ENCODE results near the gene CHRNA5.
"Not testable (repeated sequence)": the region's sequence is repeated elsewhere in the genome, so short reads cannot be mapped to it uniquely, and the experiment has no call there.

CHRNA5 gene

DNA sequence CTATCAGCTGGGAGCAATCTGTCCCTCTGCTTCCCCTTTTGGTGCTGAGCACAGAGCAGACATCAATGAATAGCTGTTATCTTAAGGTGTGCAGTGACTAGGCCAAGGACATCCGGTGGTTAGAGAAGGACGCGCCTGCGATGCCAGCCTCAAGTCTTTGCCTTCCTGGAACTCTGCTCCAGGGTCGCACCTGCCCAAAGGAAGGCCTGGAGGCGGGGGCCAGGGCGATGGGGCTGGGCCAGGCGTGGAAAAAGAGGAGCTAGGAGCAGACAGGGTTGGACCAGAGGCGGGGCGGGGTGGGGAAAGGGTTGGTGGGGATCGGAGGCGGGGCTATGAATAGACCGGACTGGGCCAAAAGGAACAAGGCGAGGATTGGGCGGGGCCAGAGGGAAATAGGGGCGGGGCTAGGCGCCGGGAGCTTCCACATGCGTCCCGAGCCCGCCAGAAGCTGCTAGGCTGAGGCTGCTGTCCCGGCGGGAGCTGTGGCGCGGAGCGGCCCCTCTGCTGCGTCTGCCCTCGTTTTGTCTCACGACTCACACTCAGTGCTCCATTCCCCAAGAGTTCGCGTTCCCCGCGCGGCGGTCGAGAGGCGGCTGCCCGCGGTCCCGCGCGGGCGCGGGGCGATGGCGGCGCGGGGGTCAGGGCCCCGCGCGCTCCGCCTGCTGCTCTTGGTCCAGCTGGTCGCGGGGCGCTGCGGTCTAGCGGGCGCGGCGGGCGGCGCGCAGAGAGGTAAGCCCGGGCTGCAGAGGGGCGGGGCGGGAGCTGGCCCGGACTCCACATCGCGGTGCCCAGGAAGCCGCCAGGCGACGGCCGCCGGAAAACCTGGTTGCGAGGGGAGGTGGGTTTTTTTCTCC is at the start of gene CHRNA5:
CHRNA5 (plus strand) TSS at position 424 of the 854 bp plus-strand sequence; CDS start at position 624, 200 bp downstream.
- DNase-seq: peak; percentile 70

DNA sequence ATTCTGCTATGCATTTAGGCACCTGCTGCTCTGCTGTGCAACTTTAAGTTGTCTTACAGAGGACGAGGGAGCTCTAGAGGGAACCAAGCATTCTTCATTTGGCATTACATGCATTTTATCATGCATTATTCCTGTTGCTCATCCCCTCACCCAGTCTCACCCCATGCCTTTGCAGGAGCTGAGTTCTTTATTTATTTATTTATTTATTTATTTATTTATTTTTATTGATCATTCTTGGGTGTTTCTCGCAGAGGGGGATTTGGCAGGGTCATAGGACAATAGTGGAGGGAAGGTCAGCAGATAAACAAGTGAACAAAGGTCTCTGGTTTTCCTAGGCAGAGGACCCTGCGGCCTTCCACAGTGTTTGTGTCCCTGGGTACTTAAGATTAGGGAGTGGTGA is 45.3 kb upstream of the CHRNA5 start:
- not testable (repeated sequence) for DNase-seq

DNA sequence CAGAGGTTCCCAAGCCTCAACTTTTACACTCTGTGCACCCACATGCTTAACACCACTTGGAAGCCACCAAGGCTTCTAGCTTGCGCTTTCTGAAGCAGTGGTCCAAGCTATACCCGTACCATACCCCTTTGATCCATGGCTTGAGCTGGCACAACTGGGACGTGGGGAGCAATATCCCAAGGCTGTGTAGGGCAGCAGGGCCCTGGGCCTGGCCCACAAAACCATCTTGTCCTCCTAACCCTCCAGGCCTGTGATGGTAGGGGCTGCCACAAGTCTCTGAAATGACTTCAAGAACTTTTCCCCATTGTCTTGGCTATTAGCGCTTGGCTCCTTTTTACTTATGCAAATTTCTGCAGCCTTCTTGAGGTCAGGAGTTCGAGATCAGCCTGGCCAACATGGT is 41.1 kb upstream of the CHRNA5 start:
- DNase-seq: no peak

DNA sequence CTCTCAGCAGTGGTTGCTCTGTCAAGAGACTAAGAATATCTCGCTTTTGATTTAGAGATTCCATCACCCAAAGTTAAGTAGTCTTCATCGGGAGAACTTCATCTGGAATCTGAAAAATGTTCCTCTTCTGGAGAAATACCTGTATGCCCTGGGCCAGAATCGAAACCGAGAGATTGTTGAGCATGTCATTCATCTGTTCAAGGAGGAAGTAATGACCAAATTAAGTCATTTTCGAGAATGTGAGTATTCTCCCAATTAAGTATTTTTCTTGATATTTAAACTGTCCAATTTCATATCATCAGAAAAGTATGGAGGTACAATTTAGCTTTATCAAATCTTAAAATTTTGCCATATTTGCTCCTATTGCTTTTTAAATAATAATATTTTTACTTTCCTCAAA is 38.0 kb upstream of the CHRNA5 start:
- DNase-seq: no peak

DNA sequence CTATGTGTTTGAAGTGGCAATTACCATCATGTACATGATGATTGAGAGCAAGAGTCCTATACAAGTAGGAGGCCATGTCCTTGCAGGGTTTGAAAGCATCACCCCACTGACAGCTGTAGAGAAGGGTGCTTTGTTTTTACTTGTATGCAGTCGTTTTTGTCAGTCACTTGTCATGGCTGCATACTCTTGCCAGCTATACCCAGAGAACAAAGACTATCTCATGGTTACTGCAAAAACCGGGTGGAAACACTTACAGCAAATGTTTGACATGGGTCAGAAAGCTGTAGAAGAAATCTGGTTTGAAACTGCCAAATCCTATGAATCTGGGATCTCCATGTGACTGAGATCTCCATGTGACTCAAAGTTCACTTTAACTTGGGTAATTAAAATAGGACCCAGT is 32.0 kb upstream of the CHRNA5 start:
- no peak for DNase-seq

DNA sequence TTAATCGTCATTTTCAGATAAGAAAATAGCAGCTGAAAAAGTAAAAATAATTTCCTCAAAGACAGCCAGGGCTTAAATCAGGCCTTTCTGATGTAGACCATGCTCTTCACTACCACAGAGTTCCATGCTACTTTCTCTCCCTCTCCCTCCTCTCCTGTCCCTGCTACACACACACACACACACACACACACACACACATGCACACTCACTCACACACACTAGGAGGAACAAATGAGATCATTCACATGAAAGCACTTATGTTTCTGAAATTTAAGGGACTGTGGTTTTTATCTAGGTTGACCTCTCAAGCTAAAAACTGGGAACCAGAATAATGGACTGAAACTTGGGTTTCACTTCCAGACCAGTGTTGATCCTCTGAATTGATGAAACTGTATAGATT is 29.2 kb upstream of the CHRNA5 start:
- DNase-seq: no peak

DNA sequence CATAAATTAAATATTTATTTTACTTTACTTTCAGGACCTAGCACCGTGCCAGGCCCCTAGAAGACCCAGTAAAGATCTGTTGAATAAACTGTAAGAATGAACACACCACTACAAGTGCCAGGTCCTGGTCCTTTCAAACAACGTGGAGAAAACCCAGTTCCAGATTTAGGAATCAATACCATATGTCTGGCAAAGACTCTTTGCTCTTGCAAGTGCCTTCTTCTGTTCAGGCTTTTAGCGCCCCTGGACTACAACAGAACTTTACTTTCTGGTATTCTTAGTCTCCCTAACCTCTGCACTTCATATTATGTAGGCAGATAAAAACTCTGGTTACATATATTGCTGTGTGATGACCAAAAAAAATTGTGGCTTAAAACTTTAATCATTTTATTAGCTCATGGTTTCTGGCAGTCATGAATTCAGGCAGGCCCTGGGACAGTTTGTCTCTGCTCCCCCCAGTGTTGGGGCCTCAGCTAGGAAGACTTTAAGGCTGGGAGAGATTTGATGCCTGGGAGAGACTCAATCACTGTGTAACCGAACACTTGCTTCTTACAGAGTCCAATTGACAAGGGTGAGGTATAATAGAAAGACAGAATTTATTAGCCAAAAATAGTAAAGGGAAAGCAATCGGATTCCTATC is 27.9 kb upstream of the CHRNA5 start:
- DNase-seq: no peak

DNA sequence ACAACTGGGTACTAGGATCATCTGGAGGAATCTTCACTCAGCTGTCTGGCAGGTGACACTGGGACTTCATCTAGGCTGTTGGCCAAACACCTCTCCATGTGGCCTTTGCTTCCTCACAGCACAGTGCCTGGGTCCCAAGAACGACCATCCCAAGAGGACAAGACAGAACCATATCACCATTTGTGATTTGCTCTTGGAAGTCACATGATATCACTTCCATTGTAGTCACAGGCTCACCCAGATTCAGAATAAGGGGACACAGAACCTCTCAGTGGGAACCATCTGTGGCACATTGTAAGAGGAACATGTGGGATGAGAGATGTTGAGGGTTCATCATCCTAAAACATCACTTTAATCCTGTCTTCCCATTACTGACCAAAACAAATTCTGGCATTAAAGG is 27.0 kb upstream of the CHRNA5 start:
- DNase-seq: no peak

DNA sequence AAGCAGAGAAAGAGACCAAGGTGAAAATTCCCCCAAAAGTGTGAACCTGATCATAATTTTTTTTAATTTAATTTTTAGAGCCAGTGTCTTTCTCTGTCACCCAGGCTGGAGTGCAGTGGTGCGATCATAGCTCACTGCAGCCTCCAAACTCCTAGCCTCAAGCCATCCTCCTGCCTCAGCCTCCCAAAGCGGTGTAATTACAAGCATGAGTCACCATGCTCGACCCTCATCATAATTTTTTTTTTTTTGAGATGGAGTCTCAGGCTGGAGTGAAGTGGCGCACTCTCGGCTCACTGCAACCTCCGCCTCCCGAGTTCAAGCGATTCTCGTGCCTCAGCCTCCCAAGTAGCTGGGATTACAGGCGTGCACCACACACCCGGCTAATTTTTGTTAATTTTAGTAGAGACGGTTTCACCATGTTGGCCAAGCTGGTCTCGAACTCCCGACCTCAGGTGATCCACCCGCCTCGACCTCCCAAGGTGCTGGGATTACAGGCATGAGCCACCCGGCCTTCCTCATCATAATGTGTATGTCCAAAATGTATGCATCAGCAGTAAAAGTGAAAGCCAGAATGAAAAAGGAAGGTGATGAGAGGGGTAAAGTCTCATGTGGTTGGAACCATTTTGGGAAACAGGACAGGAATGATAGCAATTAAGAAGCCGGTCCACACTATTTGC is 25.7 kb upstream of the CHRNA5 start:
- DNase-seq: not testable (repeated sequence)

DNA sequence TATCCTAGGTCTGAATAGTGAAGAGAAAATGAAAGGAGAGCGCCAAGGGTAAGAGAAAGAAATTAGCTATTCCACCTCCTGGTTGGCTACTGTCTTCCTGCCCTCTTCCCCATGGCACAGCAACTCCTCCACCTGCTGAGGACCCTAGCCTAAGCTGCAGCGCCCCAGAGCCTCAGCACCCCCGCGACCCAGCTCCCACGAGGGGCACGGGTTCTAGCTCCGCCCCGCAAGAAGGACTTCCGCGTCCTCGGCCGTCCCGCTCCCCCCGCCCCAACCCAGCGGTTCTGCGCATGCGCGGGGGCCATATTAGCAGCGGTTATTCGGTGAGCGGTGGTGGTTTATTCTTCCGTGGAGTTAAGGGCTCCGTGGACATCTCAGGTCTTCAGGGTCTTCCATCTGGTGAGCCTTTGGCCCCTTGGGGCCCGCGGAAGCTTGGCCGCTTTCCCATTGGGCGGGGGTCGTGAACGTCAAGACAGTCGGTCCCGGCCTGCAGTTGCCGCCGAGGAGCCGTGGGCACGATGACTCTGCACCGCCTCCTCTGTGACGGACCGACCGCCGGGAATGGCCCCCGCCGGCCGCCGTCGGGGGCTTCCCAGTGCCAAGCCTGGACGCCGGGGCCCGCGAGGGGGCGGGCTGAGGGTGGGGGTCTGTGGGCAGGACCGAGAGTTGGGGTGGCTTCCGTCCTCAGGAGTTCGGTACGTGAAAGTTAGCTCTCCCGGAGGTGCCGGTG is 25.0 kb upstream of the CHRNA5 start, which contains the start of gene PSMA4:
PSMA4 (plus strand) TSS at position 304 of the 730 bp plus-strand sequence. CDS start 1,484 bp downstream, outside the sequence.
- DNase-seq: peak; percentile 89

DNA sequence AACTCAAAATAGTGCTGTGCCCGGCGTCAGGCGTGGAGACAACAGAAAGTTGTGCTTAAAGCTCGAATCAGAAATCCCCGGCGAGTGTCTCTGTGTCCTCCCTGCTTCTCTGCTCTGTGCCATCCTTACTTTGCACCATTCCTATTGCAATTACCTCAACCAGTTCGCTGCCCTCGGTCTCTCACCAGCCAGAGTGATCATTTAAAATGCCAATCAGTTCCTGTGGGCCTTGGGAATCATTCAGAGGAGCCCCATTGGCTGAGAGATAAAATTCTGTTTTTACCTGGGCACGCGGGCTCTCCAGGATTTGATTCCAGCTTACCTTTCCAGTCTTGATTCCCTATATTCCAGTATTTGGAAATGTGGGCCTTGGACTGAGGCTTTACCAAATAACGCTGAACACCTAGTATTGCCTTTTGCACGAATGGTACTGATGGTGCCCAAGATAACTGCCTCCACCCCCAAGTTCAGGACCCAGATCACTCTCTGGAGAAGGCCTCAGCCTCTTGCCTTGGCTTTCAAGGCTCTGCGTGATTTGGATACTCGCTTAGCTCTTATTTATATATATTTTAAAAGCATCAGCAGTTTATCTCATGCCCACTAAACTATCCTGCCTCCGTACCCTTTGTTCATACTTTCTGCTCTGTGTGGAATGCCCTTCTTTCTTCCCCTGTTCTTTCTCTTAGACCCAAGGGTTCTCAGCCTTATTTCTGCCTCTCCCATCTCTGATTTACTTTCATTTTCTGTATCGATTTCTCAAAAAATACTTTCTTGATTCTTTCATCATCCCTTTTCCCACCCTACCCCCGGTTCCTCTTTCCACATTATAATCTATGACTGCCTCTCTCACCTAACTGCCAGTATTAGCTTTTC is 24.2 kb upstream of the CHRNA5 start:
- peak; percentile 7 for DNase-seq

DNA sequence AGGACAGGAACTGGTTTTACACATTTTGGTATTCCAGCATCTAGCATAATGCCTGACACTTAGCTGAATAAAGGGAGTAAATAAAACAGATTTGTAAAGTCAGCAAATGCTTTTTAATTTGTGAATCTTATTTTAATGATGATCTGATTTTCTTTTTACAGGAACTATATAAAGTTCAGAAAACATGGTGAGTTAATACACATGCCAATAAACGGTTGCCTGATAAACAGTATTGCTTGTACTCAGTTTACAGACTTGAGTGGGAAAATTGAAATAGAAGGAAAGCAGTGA is 23.6 kb upstream of the CHRNA5 start:
- DNase-seq: no peak

DNA sequence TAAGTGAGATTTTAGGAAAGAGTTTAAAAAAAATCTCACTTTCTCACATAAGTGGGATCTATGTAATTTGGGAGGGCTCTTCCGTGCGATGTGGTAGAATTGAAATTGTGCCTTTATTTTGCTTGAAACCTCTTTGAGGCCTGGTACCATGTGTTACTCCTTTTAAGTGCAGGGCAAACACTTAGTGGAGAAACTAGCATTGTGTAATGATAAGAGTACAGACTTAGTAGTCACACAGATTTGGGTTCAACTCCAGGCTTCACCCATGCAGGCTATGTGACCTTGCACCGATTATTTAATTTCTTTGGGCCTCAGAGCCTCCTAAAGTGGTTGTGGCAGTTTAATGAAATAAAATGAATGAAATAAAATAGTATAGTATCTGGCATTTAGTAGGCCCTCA is 22.7 kb upstream of the CHRNA5 start:
- DNase-seq: no peak

DNA sequence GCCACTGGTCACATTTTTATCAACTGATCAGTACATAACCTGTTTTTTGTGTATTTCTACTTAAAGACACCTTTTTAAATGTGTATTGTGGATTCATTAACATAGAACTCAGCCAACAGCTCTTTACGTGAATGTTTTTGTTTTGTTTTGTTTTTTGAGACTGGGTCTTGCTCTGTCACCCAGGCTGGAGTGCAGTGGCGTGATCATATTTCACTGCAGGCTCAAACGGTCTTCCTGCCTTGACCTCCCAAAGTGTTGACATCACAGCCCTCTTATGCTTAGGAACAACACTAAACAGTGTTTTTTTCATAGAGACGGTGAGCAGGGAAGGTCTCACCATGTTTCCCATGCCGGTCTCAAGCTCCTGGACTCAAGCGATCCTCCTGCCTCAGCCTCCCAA is 15.1 kb upstream of the CHRNA5 start:
- no peak for DNase-seq

DNA sequence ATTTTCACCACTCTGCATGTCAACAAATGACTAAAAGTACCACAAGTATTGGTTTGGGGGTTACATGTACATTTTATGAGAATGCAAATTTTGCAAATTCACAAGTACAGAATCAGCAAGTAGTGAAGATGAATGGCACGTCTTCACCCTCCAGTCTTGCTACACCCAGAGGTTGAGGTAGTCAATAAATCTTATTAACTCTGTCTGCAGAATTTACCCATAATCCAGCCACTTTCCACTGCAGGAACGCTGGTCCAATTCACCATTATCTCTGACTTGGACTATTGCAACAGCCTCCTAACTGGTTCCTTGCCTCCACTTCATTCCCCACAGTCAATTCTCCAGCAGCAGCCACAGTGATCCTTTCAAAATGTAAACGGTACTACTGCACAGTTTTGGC is 14.5 kb upstream of the CHRNA5 start:
- no peak for DNase-seq

DNA sequence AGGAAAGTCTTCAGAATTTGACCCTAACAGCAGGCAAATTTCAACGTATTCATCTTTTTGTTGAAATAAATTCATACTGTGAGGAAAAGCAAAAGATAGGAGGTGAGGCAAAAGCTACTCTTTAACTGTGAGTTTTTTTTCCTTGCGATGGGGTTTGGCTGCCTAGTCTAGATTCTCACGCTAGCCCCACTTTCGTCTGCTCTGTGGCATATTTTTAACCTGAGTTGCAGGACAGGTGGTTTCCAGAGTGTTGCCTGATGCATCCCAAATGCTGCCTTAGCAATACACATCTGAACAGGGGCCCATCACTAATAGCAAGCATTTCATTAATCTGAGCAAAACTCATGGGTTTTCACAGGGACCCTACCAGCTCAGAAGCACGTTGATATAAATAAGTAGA is 13.4 kb upstream of the CHRNA5 start:
- DNase-seq: no peak

DNA sequence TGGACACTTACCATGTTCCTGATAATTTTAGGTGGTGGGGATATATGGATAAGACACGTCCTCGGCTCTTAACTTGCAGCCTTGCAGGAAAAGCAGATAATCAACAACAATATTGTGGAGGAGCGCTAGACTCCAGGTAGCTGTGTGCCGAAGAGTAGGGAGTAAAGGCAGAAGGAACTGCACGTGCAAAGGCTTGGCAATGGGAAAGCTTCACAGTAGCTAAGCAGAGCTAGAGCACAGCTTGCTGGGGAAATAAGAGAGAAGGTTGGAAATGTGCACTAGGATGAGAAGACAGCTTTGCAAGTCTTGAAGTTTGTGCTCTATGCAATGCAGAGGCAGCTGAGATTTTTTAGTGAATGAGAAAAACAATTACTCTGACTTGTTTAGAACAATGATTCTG is 12.7 kb upstream of the CHRNA5 start:
- DNase-seq: no peak

DNA sequence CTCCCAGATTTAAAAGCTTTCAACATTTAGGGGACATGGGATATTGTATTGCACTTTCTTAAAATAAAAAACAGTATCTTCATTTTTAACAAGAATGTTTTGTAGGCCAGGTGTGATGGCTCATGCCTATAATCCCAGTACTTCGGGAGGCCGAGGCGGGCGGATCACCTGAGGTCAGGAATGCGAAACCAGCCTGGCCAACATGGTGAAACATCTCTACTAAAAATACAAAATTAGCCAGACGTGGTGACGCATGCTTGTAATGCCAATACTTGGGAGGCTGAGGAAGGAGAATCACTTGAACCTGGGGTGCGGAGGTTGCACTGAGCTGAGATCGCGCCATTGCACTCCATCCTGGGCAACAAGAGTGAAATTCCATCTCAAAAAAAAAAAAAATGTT is 5.1 kb upstream of the CHRNA5 start:
- not testable (repeated sequence) for DNase-seq

DNA sequence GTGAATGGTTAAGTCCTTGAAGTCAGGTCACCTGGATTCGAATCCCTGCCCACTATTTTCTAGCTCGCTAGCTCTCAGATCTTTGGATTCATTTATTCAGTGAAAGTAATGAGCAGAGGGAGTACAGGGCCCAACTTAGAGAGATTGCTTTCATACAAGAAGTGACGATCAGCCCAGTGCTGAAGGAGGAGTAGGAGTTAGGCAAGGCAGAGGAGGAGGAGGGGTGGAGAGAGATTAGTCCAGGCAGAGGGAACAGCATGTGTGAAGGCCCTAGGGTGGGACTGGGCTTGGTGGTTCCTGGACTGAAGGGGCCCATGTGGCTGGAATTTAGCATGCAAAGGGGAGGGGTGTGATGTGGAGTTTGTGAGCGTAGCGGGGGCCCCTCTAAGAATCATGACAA is 3.8 kb upstream of the CHRNA5 start:
- no peak for DNase-seq

DNA sequence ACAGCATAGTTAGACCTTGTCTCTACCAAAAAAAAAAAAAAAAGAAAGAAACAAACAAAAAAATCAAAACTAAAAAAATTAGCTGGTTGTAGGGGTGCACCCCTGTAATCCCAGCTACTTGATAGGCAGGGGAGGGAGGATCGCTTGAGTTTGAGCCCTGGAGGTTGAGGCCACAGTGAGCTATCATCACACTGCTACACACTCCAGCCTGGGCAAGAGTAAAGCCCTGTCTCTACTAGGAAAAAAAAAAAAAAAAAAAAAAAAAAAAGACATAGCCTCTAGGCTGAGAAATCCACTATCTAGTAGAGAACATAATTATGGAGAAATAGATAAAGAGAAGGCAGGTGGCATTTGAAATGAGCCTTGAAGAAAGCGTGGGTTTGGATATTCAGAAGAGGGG is 2.2 kb upstream of the CHRNA5 start:
- DNase-seq: no peak

DNA sequence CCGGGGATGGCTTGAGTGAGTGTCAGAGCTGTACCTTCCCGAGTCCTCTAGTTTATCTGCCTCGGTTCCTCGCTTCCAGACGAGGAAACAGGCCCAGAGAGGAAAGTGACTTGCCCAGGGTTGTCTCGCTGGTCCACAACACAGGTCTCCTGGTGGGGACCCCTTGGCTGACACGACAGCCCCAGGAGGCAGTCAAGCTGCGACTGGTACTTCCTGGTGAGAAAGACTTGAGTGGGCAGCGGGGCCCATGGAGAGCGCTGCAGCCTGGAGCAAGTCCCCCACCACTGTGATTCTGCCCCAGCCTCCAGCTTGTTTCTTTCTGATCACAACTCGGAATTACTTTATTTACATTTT is 600 bp upstream of the CHRNA5 start:
- no peak for DNase-seq

Measured in CD4-positive, alpha-beta T cell treated with Interleukin-4 for 4 hours (primary cell).